GM18507 (cell line): ENCODE results near the gene SPATA16.
"Not testable (repeated sequence)": the region's sequence is repeated elsewhere in the genome, so short reads cannot be mapped to it uniquely, and the experiment has no call there.

Experiments
- DNase-seq: peaks from one replicate; pipeline ENCODE4 v3.0.0; 2011; ENCODE audit warnings: low read depth; ENCODE audit not compliant: insufficient read length; ENCODE audit errors: extremely low spot score
- FAIRE-seq: peaks from 2 replicates; lab custom pipeline; 2011; peaks lifted over from hg19 to GRCh38; lab: Jason Lieb, UNC

The SPATA16 gene

DNA sequence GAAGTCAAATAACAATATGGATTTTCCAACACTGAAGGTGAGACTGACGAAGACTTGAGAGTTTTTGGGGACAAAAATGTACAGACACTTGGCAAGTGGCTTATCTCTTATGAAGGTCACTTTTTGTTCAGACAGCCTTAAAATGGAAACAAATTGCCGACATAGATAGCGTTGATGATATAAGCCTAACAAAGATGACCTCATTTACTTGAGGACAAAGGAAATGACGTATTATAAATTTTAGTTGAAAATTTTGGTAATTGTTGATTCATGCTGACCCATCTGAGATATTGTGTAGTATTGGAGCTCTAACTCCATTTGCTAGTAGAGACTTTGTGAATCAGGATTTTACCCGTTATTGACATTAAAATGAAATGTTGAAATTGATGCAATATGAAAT lies 168.3 kb downstream of the SPATA16 start:
- no peak for FAIRE-seq

DNA sequence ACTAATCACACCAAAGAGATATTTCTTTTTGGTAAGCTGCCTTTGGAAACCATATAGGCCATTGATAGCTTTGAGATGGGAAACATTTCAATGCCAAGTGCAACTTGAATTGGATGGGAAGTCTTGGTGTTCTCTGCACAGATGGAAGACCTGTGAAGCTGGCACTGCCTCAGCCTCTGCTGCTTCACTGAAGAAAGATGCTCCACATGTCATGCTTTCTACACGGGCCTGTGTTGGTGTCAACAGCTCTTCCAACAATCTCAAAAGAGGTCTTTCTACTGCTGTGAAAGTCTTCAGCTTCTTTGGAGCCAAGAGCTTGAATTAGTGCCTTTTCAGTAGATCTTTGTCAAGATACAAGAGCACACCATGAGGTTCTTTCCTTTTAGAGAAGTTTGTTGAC lies 169.0 kb downstream of the SPATA16 start:
- no peak for FAIRE-seq
- DNase-seq = no peak

More for the DNA sequence above, 168.3 kb downstream of the SPATA16 start:
- DNase-seq = no peak

DNA sequence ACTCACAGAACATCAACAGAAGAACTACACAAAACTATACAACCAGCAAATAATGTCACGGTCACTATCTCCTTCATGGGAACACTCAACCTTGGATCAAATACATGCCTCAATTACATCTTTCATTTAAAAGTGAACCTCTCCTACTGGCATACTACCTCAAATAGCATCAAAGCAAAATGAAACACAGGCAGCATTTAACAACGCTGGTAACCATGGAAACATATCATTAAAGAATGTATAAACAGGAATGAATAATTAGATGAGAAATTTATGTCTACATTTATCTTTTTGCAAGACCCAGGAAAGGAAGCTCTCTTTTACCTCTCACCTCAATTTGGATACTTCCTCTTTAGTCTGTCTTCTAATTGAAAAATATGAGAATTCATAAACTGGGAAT lies 172.4 kb downstream of the SPATA16 start:
- FAIRE-seq (no peak), DNase-seq (no peak)

DNA sequence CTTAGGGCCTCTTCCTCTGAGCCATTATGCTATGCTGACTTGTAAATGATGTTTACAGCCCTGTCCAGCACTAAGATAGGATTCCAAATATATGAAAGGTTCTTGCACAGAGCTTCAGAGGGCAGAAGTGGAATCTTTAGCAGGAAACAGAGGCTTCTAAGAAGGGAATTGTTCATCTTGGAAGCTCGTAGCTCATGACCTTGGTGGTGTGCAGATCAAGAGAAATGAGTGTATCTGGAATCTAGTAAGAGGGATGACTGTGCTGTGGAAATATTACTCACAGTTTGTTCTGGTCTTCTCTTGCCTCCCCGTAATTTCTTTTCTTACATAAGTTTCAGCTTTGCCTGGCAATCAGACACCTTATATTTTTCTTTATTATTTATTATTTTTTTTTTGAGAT lies 175.8 kb downstream of the SPATA16 start:
- DNase-seq = no peak
- FAIRE-seq = no peak

DNA sequence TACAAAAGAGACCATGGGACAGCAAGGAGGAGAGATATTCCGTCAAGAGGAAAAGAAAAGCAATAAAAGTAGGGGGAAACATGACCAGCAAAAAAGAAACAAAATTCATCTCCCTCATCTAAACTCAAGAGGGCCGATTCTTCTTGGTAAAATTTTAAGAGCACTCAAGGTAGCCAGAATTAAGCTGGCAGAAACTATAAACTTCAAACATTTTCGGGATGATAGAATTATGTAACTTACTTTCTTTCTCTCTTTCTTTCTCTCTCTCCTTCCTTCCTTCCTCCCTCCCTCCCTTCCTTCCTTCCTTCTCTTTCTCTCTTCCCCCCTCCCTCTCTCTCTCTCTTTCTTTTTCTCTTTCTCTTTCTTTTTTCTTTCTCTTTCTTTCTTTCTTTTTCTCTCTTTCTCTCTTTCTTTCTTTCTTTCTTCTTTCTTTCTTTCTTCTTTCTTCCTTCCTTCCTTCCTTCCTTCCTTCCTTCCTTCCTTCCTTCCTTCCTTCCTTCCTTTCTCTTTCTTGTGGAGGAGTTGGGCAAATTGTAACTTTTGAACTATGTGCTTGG lies 180.3 kb downstream of the SPATA16 start:
- not testable (repeated sequence) for DNase-seq, FAIRE-seq

DNA sequence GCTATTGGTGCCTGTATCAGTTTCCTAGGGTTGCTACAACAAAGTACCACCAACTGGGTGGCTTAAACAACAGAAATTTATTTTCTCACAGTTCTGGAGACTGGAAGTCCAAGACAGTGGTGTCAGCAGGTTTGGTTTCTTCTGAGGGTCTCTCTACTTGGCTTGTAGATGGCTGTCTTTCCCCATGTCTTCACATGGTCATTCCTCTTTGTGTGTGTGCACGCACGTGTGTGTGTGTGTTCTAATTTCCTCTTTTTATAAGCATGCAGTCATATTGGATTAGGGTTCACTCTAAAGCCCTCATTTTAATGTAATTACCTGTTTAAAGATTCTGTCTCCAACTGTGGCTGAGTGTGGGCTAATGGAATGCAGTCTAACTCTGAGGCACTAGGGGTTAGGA lies 182.5 kb downstream of the SPATA16 start:
- FAIRE-seq (no peak), DNase-seq (no peak)

DNA sequence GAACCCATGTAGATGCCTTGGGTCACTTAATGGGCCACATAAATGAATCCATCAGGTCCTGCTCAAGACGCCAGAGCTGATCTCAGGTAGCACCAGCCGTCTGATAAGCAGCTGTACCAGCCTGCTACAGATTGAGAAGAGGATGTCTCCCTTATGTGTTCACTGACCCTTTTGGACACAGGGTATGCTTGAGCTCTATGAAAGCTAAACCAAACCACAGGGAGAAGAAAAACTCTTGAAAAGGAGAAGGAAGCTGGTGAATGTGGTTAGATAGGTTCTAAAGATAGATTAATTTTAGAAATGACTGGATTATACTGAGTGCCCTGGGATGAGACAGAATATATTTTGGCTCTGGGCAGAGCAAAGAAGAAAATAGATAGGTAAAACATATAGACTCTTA lies 187.5 kb downstream of the SPATA16 start:
- FAIRE-seq (no peak), DNase-seq (no peak)

DNA sequence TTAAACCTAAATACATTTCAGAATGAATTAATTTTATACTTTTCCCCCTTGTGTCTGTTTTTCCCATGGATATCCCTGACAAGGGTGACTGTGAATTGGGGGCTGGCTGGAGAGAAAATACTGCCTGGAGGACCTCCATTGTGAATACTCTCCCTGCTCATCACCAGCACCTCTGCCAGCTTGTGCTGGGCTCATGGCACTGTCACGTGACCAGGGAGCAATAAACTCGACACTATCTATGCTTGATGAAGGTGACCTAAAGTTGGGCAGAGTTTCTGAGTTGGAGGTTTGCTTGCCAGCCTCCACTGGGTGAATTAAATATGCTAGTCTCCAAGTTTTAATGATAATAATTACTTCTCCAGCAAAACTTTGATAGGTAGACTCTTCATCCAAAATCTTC lies 189.5 kb downstream of the SPATA16 start:
- DNase-seq = no peak
- no peak for FAIRE-seq

DNA sequence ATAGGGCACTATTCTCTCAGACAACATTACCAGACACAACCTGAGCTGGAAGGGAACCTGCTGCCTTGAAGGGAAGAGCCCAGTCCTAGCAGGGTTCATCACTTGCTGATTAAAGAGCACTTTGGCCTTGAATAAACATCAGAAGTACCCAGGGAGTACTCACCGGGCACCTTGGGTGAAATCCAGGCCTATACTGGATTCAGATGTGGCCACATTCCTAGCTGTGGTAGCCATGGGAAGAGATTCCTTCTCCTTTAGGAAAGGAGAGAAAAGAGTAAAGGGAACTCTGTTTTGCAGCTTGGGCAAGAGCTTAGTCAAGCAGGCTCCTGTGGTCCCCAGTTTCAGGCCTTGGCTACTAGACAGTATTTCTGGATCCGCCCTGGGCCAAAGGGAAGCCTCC lies 195.0 kb downstream of the SPATA16 start:
- no peak for FAIRE-seq
- no peak for DNase-seq

DNA sequence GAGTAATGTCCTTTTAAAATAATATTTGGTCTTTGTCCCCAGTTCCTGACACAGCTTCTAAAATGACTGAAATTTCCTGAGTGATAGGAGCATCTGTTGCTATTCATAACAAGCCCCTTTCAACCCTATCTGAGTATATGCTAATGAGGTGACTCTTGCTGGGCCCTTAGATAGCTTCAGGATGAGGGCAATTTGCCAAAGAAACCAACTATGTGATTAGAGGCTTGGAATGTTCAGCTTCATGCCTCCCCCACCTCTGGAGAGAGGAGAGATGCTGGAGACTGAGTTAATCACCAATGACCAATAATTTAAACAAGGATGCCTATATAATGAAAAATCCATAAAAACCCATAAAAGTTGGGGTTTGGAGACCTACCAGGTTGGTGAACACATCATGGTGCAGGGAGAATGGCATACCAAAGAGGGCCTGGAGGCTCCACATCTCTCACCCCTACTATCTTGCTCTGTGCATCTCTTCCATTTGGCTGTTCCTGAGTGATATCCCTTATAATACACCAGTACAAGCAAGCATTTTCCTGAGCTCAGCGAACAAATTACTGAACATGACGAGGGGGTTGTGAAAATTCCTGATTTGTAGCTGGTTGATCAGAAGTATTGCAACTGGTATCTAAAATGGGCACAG lies 201.3 kb downstream of the SPATA16 start:
- DNase-seq (no peak), FAIRE-seq (no peak)

DNA sequence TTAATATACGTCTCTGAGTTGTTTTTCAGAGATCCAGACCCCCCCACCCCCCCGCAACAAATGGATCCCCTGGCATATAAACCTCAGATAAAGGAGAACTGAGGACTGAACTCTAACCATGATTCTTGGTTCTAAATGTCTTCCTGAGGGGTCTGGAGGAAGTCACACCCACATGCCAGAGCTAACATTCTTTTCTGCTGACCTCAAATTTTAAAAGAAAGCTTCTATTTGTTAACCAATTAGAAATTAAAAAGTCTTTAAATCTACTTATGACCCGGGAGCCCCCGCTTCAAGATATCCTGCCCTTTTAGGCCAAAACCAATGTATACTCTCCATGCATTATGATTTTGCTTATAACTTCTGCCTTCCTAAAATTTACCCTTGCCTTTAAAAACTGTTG lies 202.2 kb downstream of the SPATA16 start:
- no peak for FAIRE-seq

DNA sequence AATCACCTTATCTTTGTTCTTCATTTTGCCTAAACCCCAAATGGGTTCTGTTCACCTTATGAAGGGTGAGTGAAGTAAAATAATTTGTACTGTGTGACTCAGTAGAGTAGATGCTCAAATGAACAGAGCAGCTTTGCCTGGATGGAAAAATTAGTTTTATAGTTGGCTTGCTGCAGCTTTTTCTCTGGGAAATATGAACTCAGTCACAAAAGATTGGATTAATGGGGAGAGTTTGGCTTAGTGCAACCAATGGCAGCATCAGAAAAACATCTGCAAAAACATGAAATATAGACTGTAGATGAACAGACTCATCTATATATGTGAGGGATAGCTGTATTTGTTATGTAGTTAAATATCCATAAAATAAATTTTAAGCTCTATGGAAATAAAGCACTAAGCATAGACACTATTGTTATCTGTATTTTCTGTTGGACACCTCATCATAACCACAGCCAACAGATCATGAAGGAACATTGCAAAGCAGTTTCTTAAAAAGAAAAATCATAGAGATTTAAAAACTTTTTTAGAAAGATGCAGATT lies 209.2 kb downstream of the SPATA16 start:
- no peak for FAIRE-seq
- DNase-seq = no peak

More for the DNA sequence above, 202.2 kb downstream of the SPATA16 start:
- no peak for DNase-seq

DNA sequence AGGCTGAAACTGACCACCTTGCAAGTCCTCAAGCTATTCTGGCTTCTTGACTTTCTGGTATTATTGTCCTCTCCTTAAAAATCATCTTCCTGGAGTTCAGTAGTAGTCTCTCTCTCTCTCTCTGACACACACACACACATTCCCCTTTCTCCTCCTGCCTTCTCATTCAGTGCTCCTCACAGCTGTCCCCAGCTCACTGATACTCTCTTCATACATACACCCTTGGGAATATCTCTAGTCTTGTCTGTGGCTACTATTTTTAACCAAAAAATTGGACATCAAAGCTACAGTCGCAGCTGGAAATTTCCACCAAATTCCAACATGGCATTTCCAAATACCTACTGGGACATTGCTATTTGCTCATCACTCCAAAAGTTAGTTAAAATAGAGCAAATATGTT lies 211.6 kb downstream of the SPATA16 start:
- DNase-seq = no peak
- no peak for FAIRE-seq

DNA sequence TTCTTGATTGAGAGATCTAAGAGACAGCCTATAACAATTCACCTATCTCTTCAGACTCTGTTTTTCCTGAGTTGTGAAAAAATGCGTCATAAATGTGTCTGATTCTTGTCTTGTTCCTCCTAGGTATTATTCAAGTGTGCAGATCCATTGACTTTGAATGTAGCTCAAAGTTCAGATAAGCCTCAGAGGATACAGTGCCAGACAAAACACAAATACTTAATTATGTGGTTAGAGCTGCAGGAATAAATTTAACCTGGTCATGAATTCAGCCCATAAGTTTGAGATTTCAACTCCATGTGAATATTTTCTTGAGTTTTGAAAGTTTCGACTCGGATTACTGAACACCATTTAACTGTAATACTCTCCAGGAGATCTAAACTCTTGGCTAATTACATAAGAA lies 216.5 kb downstream of the SPATA16 start:
- FAIRE-seq (no peak), DNase-seq (no peak)

DNA sequence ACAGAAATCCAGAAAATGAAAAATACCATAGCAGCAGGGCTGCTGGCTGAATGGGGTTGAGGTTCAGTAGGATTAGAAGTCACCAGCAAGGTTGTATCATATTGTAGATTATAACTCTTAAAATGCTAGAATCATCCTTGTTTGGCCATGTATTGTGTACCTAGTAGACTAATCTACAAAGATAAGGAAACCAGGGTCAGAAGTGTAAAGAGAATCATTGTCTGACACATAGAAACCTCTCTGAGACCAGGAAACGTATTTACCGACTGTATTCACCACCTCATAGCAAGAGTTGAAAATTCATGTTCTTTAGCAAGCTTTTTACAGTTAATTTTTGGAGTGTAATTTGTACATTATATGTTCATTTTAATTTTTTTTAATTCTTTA lies 221.7 kb downstream of the SPATA16 start:
- no peak for FAIRE-seq
- no peak for DNase-seq

DNA sequence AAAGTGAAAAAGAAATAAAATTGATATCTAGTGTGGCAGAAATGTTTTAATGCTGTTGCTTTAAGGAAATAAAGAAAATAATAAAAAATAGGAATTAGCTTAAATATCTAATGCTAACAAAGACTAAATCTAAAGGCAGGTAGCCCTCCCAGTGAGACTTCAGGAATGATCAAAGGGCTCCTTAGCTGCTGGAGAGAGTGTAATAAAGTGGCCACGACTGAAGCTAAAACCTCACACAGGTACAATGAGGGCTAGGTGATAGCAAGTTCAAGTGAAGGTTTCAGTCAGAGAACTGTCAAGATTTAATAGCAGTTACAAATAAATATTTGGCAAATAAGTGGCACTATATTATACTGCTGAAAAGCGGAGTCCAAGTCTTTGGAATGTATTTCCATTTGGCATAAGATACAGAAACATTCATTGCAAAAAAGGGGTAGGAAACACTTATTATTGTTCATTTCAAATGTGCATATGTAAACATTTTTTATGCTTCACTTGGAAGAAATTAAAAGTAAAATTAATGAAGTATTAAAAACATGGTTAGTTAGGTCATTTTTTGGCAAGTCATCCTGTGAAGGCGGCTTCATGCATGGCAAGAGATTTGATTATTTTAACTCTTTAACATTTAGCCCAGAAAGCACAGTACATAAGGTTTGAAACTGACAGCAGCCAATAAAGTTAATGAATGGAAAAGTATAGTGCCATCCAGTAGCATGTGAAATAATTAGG lies 222.3 kb downstream of the SPATA16 start:
- FAIRE-seq = no peak
- DNase-seq = no peak

DNA sequence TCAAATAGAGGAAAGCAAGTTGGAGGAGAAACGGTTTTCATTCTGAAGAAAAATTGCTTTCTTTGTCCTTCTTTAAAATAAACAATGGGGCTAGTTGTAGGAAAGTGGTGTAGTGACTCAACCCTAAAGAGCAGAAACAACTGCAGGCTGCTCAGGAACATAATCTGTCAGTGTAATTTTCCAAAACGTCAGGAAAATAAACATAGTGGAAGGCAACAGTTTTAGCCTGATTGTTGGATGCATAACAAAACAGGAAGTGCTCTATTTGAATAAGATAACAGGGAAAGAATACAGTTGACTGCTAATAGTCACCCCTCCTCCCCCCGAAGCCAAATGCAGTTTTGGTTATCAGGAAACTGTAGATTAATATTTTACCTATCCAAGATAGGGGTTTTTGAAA lies 222.9 kb downstream of the SPATA16 start:
- FAIRE-seq (no peak), DNase-seq (no peak)

DNA sequence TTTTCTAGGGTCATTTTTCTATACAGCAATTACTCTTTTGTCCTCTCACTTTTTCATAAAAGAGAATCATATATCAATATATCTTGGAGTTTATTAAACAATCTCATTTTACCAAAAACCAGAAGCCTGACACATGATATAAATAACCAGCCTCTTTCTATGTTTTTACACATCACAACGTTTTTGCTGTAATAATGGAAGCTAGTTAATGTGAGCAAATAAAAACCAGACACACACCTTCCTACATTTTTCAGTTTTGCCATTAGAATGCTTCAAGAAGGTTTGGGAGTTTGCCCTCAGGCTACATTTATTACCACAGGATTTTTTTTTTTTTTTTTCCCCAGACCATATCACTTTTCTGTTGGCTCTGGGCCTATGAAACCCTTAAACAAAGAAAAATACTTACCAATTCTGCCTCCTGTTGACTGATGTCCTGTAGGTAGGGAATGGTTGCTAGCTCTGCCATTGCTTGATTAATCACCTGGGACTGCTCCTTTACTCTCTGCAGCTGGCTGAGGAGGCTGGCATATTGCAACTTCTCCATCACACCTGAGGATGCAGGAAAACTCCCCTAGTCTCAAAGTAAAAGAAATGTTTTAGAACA lies 225.0 kb downstream of the SPATA16 start:
- DNase-seq (no peak), FAIRE-seq (no peak)

DNA sequence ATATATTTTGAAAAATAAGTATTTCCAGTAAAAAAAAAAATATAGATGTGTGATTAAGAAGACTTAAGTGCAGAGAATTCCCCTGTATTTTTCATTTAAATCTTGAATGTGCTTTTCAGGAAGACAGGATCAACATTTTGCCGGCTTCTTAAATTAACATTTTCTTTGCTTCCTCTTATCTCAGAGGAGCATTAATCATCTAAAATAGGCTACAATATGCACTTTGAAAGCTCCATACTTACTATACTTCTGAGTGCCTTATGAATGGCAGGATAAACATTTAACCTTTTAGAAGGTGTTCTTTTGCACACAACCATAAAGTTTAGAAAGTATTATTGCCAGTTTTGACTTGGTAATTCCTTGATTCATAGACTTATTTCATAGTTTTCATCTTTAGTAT lies 226.2 kb downstream of the SPATA16 start:
- FAIRE-seq = no peak
- DNase-seq = no peak

DNA sequence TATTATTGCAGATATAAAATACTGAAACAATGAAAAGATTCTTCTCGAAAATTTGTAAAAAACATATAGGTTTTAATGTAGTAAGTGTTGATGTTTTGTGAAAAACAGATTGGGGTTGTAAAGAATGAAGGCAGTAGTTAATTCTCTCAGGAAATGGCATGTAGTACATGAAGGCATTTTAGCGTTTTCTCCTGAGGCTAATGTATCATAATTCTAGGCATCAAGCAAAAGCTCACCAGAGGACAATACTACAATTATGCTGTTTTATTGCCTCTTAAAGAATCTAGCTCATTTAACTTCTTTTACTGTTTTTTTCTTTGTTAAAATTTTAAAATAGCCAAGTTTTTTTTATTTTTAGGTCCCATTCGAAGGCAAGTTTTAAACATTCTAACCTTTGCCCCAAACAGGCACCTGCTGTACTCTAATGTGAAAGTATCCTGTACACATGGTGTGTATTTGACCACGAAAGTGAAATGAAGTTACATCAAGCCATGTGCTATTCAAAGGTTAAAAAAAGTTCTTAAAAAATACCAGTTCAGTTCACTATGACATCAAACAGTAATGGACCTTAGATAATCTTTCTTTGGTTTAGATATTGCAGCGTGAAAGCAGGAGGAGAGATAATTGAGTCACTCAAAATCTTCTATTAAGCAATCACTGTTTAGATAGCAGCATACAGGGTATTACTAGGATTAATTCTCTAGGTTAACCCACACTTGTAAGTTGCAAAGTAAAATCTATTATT lies 227.0 kb downstream of the SPATA16 start:
- DNase-seq (no peak), FAIRE-seq (no peak)
